K562 (cell line): ENCODE results near the gene SLC38A8. TPM values are rescaled to one million over a fixed set of nuclear protein-coding genes. Genes with fewer than 3 reads are reported as not detected.

Source experiments
- ATAC-seq: fragments of 200-7000 bp; cut with Tn5 transposase; 3 replicates; pipeline ENCODE4 v1.9.1; 2020; ENCODE audit warnings: moderate library complexity
- BruUV-seq: library from RNA; stranded (reverse); fragments of 400-500 nt; replicated peaks from 2 replicates; lab custom pipeline; 2021; lab: Mats Ljungman, UMichigan
- CTCF ChIA-PET: fragments of 300-600 bp; formaldehyde crosslinking; extraction: SDS; loops from one replicate; lab custom pipeline; 2021; ENCODE audit warnings: low intra/inter-chr PET ratio; lab: Yijun Ruan, JAX
- POLR2A ChIA-PET: fragments of 300-600, 350-650 bp; sonication (Branson Sonifier 250); formaldehyde crosslinking; extraction: SDS; loops from one replicate; lab custom pipeline; 2021; ENCODE audit warnings: antibody characterized with exemption, inconsistent platforms; lab: Yijun Ruan, JAX
- DNase-seq, 4 experiments: peaks; one replicate each; pipeline versions ENCODE4 v3.0.0 to v3.0.0-alpha.2; 2011 to 2018; ENCODE audit warnings: low spot score in 3 of 4, mixed read lengths in 3 of 4; ENCODE audit errors: extremely low read depth in 1 of 4
- FAIRE-seq: peaks from 2 replicates; lab custom pipeline; 2011; peaks lifted over from hg19 to GRCh38; lab: Jason Lieb, UNC
- H2AFZ ChIP-seq: 2 replicates; pipeline ENCODE4 v1.6.0; 2011; ENCODE audit warnings: low read depth, low read length, control low read depth, inconsistent platforms
- H3K27ac ChIP-seq: fragments of 200-600 bp; 3 replicates; pipeline ENCODE4 v1.8.0; 2011; ENCODE audit warnings: low read depth, mild to moderate bottlenecking, control low read depth, inconsistent platforms, low read length, moderate library complexity, mixed read lengths; ENCODE audit errors: extremely low read depth
- H3K27me3 ChIP-seq, 2 experiments: fragments of 300-600 bp in 1 of 2; 2 replicates in 1 of 2; 3 replicates in 1 of 2; pipeline versions ENCODE4 v1.6.0 to v1.8.0; 2011; ENCODE audit warnings: inconsistent platforms in 2 of 2, low read length in 2 of 2, mild to moderate bottlenecking in 1 of 2, mixed read lengths in 1 of 2, moderate library complexity in 1 of 2; ENCODE audit not compliant: control insufficient read depth in 2 of 2, insufficient read depth in 2 of 2
- H3K36me3 ChIP-seq: fragments of 300-600 bp; 3 replicates; pipeline ENCODE4 v1.8.0; 2011; ENCODE audit warnings: mild to moderate bottlenecking, low read length, inconsistent platforms; ENCODE audit not compliant: control insufficient read depth, insufficient read depth
- H3K4me1 ChIP-seq, 2 experiments: fragments of 200-600 bp in 1 of 2; replicated peaks in 1 of 2; 2 replicates in 1 of 2; 3 replicates in 1 of 2; pipeline versions ENCODE4 v1.5.1 to v1.8.0; 2011; ENCODE audit warnings: inconsistent platforms in 2 of 2, low read length in 2 of 2, mild to moderate bottlenecking in 1 of 2, mixed read lengths in 1 of 2, moderate library complexity in 1 of 2; ENCODE audit not compliant: control insufficient read depth in 2 of 2, insufficient read depth in 2 of 2
- H3K4me2 ChIP-seq: 2 replicates; pipeline ENCODE4 v1.6.1; 2011; ENCODE audit warnings: low read length, control low read depth, inconsistent platforms, mixed read lengths; ENCODE audit not compliant: insufficient read depth
- H3K4me3 ChIP-seq: fragments of 200-600 bp; sonication (generic), shearing (Covaris generic); 2 replicates; pipeline ENCODE4 v1.5.1; 2016; ENCODE audit warnings: control low read depth, inconsistent platforms
- H3K79me2 ChIP-seq: fragments of 200-600 bp; 3 replicates; pipeline ENCODE4 v1.8.0; 2011; ENCODE audit warnings: low read length, inconsistent platforms; ENCODE audit not compliant: control insufficient read depth, insufficient read depth
- H3K9ac ChIP-seq, 2 experiments: 2 replicates each; pipeline versions ENCODE4 v1.6.0 to v1.6.1; 2011; ENCODE audit warnings: low read depth in 2 of 2, low read length in 2 of 2, control low read depth in 1 of 2, inconsistent platforms in 1 of 2, mild to moderate bottlenecking in 1 of 2, mixed read lengths in 1 of 2; ENCODE audit not compliant: insufficient read depth in 1 of 2
- H3K9me1 ChIP-seq: one replicate; pipeline ENCODE4 v1.6.0; 2011; ENCODE audit warnings: inconsistent platforms, mild to moderate bottlenecking, low read length, moderate library complexity; ENCODE audit not compliant: control insufficient read depth, insufficient read depth
- H3K9me3 ChIP-seq: replicated peaks from 2 replicates; pipeline ENCODE4 v1.5.1; 2011; ENCODE audit warnings: low read depth, low read length, inconsistent platforms; ENCODE audit not compliant: control insufficient read depth, insufficient read depth
- H4K20me1 ChIP-seq: replicated peaks from 2 replicates; pipeline ENCODE4 v1.6.1; 2011; ENCODE audit warnings: low read length, inconsistent platforms, mixed read lengths; ENCODE audit not compliant: control insufficient read depth, insufficient read depth
- CBFA2T3 ChIP-seq: fragments of 450-650 bp; IDR thresholded peaks from 2 replicates; pipeline ENCODE4 v1.6.1; 2017
- CREM ChIP-seq: IDR thresholded peaks from 2 replicates; pipeline ENCODE4 v1.6.1; 2014; ENCODE audit warnings: antibody characterized with exemption, low read depth
- CXXC5 ChIP-seq: fragments of 250-450 bp; sonication (Bioruptor Pico); IDR thresholded peaks from 2 replicates; pipeline ENCODE4 v1.8.0; 2022; ENCODE audit warnings: inconsistent platforms, mild to moderate bottlenecking, moderate library complexity
- GABPA ChIP-seq: fragments of 200-800 bp; sonication (Bioruptor generic); conservative IDR thresholded peaks from 2 replicates; pipeline ENCODE4 v1.6.1; 2016; ENCODE audit warnings: low read depth, missing genetic modification characterization, missing compliant biosample characterization
- MCM7 ChIP-seq, 2 experiments: fragments of 450-650 bp; IDR thresholded peaks; 2 replicates each; pipeline ENCODE4 v1.6.1; 2016 to 2018
- MEIS2 ChIP-seq: fragments of 450-650 bp; IDR thresholded peaks from 2 replicates; pipeline ENCODE4 v1.6.1; 2014; ENCODE audit warnings: mild to moderate bottlenecking; ENCODE audit not compliant: partially characterized antibody
- NR2C2 ChIP-seq, 2 experiments: fragments of 200-800 bp in 1 of 2; sonication (Bioruptor generic) in 1 of 2; sonication (generic) in 1 of 2; formaldehyde crosslinking in 1 of 2; IDR thresholded peaks; 2 replicates each; pipeline versions ENCODE4 v1.6.1 to v1.8.0; 2016 to 2022; ENCODE audit warnings: mild to moderate bottlenecking in 1 of 2, missing compliant biosample characterization in 1 of 2, missing genetic modification characterization in 1 of 2, missing genetic modification reagents in 1 of 2
- PYGO2 ChIP-seq: fragments of 450-650 bp; IDR thresholded peaks from 2 replicates; pipeline ENCODE4 v1.6.1; 2016; ENCODE audit warnings: mild to moderate bottlenecking, missing genetic modification characterization, moderate library complexity, missing compliant biosample characterization
- RCOR1 ChIP-seq, 2 experiments: IDR thresholded peaks; 2 replicates each; pipeline ENCODE4 v1.6.1; 2012; ENCODE audit warnings: low read depth in 2 of 2, low read length in 2 of 2, borderline replicate concordance in 1 of 2, improper control_type of control experiment in 1 of 2
- TCF3 ChIP-seq: sonication (generic); formaldehyde crosslinking; IDR thresholded peaks from 2 replicates; pipeline ENCODE4 v1.4.0; 2020; ENCODE audit warnings: mild to moderate bottlenecking, missing genetic modification reagents
- whole genome bisulfite sequencing: fragments of 100-300 bp; shearing (Covaris generic); methylation state at CpG from one replicate; pipeline ENCODE4 v1.1.6; 2016; ENCODE audit warnings: low coverage, mixed read lengths; ENCODE audit not compliant: insufficient coverage; ENCODE audit errors: missing lambda C conversion rate; 5-methylcytosine and 5-hydroxymethylcytosine counted together
- in situ Hi-C: fragments of 300-500 bp; cut with MboI; formaldehyde crosslinking; loops from 4 replicates; pipeline ENCODE4 v1.15.0; 2018; ENCODE audit warnings: inconsistent platforms, mixed read lengths
- intact Hi-C: fragments of 100-400 bp; cut with micrococcal nuclease; formaldehyde crosslinking; loops from 2 replicates; pipeline ENCODE4 v1.14.2; 2022
- polyA plus RNA-seq, 8 experiments: library from polyadenylated mRNA; depleted of rRNA in 4 of 8; stranded (reverse) in 5 of 8; unstranded in 3 of 8; fragments of >200 nt; fragmentation: Nextera tagmentation in 2 of 8; fragmentation: Illumina TruSeq in 1 of 8; extraction: Ambion mirVana in 2 of 8; extraction: Trizol in 1 of 8; gene quantifications; 2 replicates each; pipeline versions ENCODE4 v1.2.1 to v1.2.3, GENCODE V29; 2011 to 2014; ENCODE audit warnings: inconsistent platforms in 1 of 8, missing spikeins in 1 of 8
- total RNA-seq, 7 experiments: library from RNA; depleted of rRNA in 6 of 7; stranded (reverse); fragments of >200 nt in 6 of 7; fragmentation: Illumina TruSeq in 2 of 7; extraction: Trizol in 2 of 7; gene quantifications; 2 replicates each; pipeline versions ENCODE4 v1.2.1 to v1.2.3, GENCODE V29; 2011 to 2021; ENCODE audit warnings: low replicate concordance in 1 of 7
- TF ChIP-seq, protein P1 (sequence below), 2 experiments: IDR thresholded peaks in 1 of 2; conservative IDR thresholded peaks in 1 of 2; 2 replicates each; pipeline ENCODE4 v1.6.1; 2016; ENCODE audit warnings: low read depth in 2 of 2, mild to moderate bottlenecking in 1 of 2, missing compliant biosample characterization in 1 of 2, missing genetic modification characterization in 1 of 2, moderate library complexity in 1 of 2

Gene SLC38A8
- total and polyA plus RNA-seq, 9 of the 15 experiments (the other 6 are each of a cell fraction or from before 2014, with no cell fraction given): 0.28 TPM; not detected in 8

DNA sequence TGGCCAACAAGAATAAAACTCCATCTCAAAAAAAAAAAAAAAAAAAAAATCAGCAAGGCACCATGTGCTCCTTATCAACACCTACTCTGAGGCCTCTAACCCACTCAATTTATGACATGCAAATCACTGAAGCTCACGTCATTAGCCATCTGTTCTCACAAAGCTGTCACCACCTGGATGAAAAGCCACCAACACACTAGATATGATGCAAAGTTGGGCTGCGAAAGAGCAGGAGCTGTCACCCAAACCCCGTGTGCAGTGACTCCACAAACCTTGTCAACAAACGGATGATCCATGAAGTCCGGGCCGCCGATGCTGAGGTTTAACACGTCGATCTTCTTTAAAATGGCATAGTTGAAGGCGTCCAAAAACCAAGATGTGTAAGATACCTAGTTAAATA, 48.9 kb upstream of the SLC38A8 start:
- H3K4me2 ChIP-seq: no peak overlapping the region
- H3K36me3 ChIP-seq: peaks cover 96% of the 10 kb centered on the region
- WGBS: 84% methylated on average over 10 of the region's 10 CpGs
- no peak overlapping the region for H3K27ac ChIP-seq
- no peaks in the 10 kb centered on the region for H3K79me2 ChIP-seq
- H2AFZ ChIP-seq: no peak overlapping the region
- H3K9me3 ChIP-seq: no peaks in the 10 kb centered on the region
- TF ChIP-seq PYGO2 (tag): no peak
- peak; percentile 20; the same call in 1 of the 2 replicates for TF ChIP-seq CBFA2T3
- TF ChIP-seq, protein P1, sequence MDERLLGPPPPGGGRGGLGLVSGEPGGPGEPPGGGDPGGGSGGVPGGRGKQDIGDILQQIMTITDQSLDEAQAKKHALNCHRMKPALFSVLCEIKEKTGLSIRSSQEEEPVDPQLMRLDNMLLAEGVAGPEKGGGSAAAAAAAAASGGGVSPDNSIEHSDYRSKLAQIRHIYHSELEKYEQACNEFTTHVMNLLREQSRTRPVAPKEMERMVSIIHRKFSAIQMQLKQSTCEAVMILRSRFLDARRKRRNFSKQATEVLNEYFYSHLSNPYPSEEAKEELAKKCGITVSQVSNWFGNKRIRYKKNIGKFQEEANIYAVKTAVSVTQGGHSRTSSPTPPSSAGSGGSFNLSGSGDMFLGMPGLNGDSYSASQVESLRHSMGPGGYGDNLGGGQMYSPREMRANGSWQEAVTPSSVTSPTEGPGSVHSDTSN (CRISPR knock-in tag; IDR thresholded peaks at IDR 0.05; ENCODE audit: low read depth): no peak
- TF ChIP-seq, protein P1 (tag; conservative IDR thresholded peaks at IDR 0.05; ENCODE audit: low read depth): peak; percentile 97
- peak; percentile 12; the same call in 1 of the 2 replicates for TF ChIP-seq CREM
- peak; percentile 31; the same call in 1 of the 2 replicates for TF ChIP-seq CXXC5 (CRISPR knock-in tag)
- 0 out of 2 replicates have a peak, but pooled peaks have one; percentile 24 for TF ChIP-seq TCF3 (CRISPR knock-in tag)
- peak; percentile 38; the same call in 1 of the 2 replicates for TF ChIP-seq GABPA (tag)
- TF ChIP-seq RCOR1 (IDR thresholded peaks at IDR 0.05; ENCODE audit: borderline replicate concordance in 1 of 2, low read depth in 2 of 2, low read length in 2 of 2): no peak
- TF ChIP-seq MEIS2: peak; percentile 62
- TF ChIP-seq NR2C2 (CRISPR knock-in tag; IDR thresholded peaks at IDR 0.05): no peak
- TF ChIP-seq NR2C2 (tag; IDR thresholded peaks at IDR 0.05): peak; percentile 41; the same call in 1 of the 2 replicates
- no peak for TF ChIP-seq MCM7 (IDR thresholded peaks at IDR 0.05)
- H3K4me1 ChIP-seq: peaks cover 0 to under 1% of the 10 kb centered on the region in 2 experiments; a peak in 2 of 5 replicates
- H3K27me3 ChIP-seq: no peaks in the 10 kb centered on the region
- ATAC-seq: no peak
- H3K9ac ChIP-seq: no peak overlapping the region
- no peaks in the 10 kb centered on the region for H4K20me1 ChIP-seq
- POLR2A ChIA-PET: interaction anchor here (0.6 to 1.2 kb wide), 3 partner anchors 12 to 25 kb away, joined by 3 read pairs; partner anchors contain the start of gene MBTPS1
- DNase-seq: peak in 1 of 4 experiments; percentile 17
- no TSS peak for BruUV-seq
- no peak overlapping the region for H3K4me3 ChIP-seq
- H3K9me1 ChIP-seq: no peaks in the 10 kb centered on the region
- in situ Hi-C loops: no loop called here
- intact Hi-C loops: no loop called here
- FAIRE-seq: no peak
- CTCF ChIA-PET: no interaction called here
